GM19438 (cell line): Measurements from ENCODE around the gene ERMP1.

Experiments
- ATAC-seq: cut with Tn5 transposase; IDR thresholded peaks from one replicate; pipeline ENCODE4 v1.9.1; 2021; ENCODE audit warnings: low read depth; ENCODE audit not compliant: unreplicated experiment

ERMP1 gene

GRCh38 chr9:5857928-5858327, 25.0 kb upstream of the ERMP1 start:
- ATAC-seq, result no peak

- no peak for ATAC-seq
Observed at GRCh38 chr9:5854063-5854790, 21.3 kb upstream of the ERMP1 start.

- ATAC-seq, result no peak
Observed at GRCh38 chr9:5853617-5854016, 20.7 kb upstream of the ERMP1 start.

GRCh38 chr9:5852987-5853386, 20.1 kb upstream of the ERMP1 start:
- no peak for ATAC-seq

GRCh38 chr9:5851445-5851844, 18.5 kb upstream of the ERMP1 start:
- ATAC-seq, result peak; percentile 77

- no peak for ATAC-seq
Observed at GRCh38 chr9:5850724-5851122, 17.8 kb upstream of the ERMP1 start.

- ATAC-seq, result no peak
Observed at GRCh38 chr9:5848372-5848882, 15.5 kb upstream of the ERMP1 start.

- no peak for ATAC-seq
Observed at GRCh38 chr9:5846501-5846921, 13.6 kb upstream of the ERMP1 start.

GRCh38 chr9:5846096-5846495, 13.2 kb upstream of the ERMP1 start:
- no peak for ATAC-seq

- ATAC-seq, result no peak
Observed at GRCh38 chr9:5845157-5845531, 12.2 kb upstream of the ERMP1 start.

- no peak for ATAC-seq
Observed at GRCh38 chr9:5843794-5844471, 11.0 kb upstream of the ERMP1 start.

- ATAC-seq, result no peak
Observed at GRCh38 chr9:5842929-5843793, 10.2 kb upstream of the ERMP1 start.

GRCh38 chr9:5841771-5842573, 9.1 kb upstream of the ERMP1 start:
- ATAC-seq, result no peak

GRCh38 chr9:5840788-5841187, 7.9 kb upstream of the ERMP1 start:
- ATAC-seq, result no peak

GRCh38 chr9:5839572-5839902, 6.6 kb upstream of the ERMP1 start:
- no peak for ATAC-seq

GRCh38 chr9:5838884-5839571, 6.1 kb upstream of the ERMP1 start:
- no peak for ATAC-seq

- no peak for ATAC-seq
Observed at GRCh38 chr9:5835808-5836207, 2.9 kb upstream of the ERMP1 start.

GRCh38 chr9:5834214-5834613, 1.3 kb upstream of the ERMP1 start:
- ATAC-seq, result no peak

GRCh38 chr9:5832071-5832537, 813 bp downstream of the ERMP1 start:
- peak; percentile 20 for ATAC-seq
